Activated B cell treated with CpG ODN at 0.5 μM for 24 hours (primary cell): Measurements from ENCODE around the gene RRAD. TPM values are rescaled to one million over a fixed set of nuclear protein-coding genes. Genes with fewer than 3 reads are reported as not detected.

Experiments
- ATAC-seq: fragments of 200-7000 bp; cut with Tn5 transposase; one replicate; pipeline ENCODE4 v1.10.0; 2021; ENCODE audit warnings: low read depth, mild to moderate bottlenecking, moderate library complexity
- CTCF ChIA-PET: fragments of 350-600 bp; sonication (Branson Sonifier 250); formaldehyde crosslinking; loops from one replicate; lab custom pipeline; 2021; ENCODE audit warnings: antibody characterized with exemption; lab: Charles Lee
- POLR2A ChIA-PET: fragments of 350-600 bp; sonication (Branson Sonifier 250); formaldehyde crosslinking; loops from one replicate; lab custom pipeline; 2021; ENCODE audit warnings: antibody characterized with exemption; lab: Charles Lee
- DNase-seq: peaks from one replicate; pipeline ENCODE4 v3.0.0; 2022
- H3K27ac Mint-ChIP-seq: one replicate; pipeline ENCODE4 v1.8.0; 2020; ENCODE audit warnings: mixed read lengths
- H3K27me3 Mint-ChIP-seq: one replicate; pipeline ENCODE4 v1.8.0; 2021; ENCODE audit warnings: mixed read lengths
- H3K36me3 Mint-ChIP-seq: one replicate; pipeline ENCODE4 v1.8.0; 2021; ENCODE audit warnings: low read depth, mixed read lengths
- H3K4me1 Mint-ChIP-seq: one replicate; pipeline ENCODE4 v1.8.0; 2021; ENCODE audit warnings: mixed read lengths
- H3K4me3 Mint-ChIP-seq: one replicate; pipeline ENCODE4 v1.8.0; 2020; ENCODE audit warnings: mild to moderate bottlenecking, mixed read lengths
- H3K9me3 Mint-ChIP-seq: one replicate; pipeline ENCODE4 v1.8.0; 2020; ENCODE audit warnings: mixed read lengths
- CTCF ChIP-seq: fragments of 200-600 bp; IDR thresholded peaks from one replicate; pipeline ENCODE4 v1.8.0; 2022; ENCODE audit warnings: antibody characterized with exemption, mild to moderate bottlenecking
- intact Hi-C: fragments of 100-400 bp; cut with micrococcal nuclease; formaldehyde crosslinking; loops from one replicate; pipeline ENCODE4 v1.15.1; 2024
- total RNA-seq: library from RNA; stranded (reverse); gene quantifications from 2 replicates; pipeline ENCODE4 v1.2.3, GENCODE V29; 2022

RRAD gene
- total RNA-seq, 1 donor from 2014 or later = not detected

GRCh38 chr16:66874079-66874775 lies 51.1 kb downstream of the RRAD start:
- no peak for ATAC-seq
- Mint-ChIP-seq H3K27me3 (no peaks in the 10 kb centered on the region), H3K27ac (peak overlapping the region; percentile 59), H3K4me1 (peaks cover 15% of the 10 kb centered on the region), H3K9me3 (no peaks in the 10 kb centered on the region), H3K4me3 (no peak overlapping the region), H3K36me3 (no peaks in the 10 kb centered on the region)
- TF ChIP-seq CTCF = no peak
- POLR2A ChIA-PET = interaction anchor here (0.6 to 1.1 kb wide), 2 partner anchors 44 to 312 kb away, joined by 3 to 4 read pairs; partner anchors contain the start of gene NAE1
- DNase-seq = no peak
- intact Hi-C loops = no loop called here
- CTCF ChIA-PET = interaction anchor here (1.3 to 3.5 kb wide), 2 partner anchors 44 to 468 kb away, joined by 5 to 14 read pairs; partner anchors contain the start of gene NAE1

GRCh38 chr16:66873685-66874055 lies 51.7 kb downstream of the RRAD start:
- no peak overlapping the region for H3K27ac Mint-ChIP-seq
- no peak for ATAC-seq
- no peak for DNase-seq
- ChIA-PET POLR2A (interaction anchor here (0.6 to 1.0 kb wide), 3 partner anchors 43 to 660 kb away, joined by 5 to 6 read pairs (median 5); partner anchors contain the start of genes CIAO2B and NAE1), CTCF (interaction anchor here (1.0 to 3.5 kb wide), 8 partner anchors 11 to 468 kb away, joined by 3 to 17 read pairs (median 4); partner anchors contain the start of genes DYNC1LI2 and NAE1)
- H3K4me3 Mint-ChIP-seq = no peak overlapping the region
- TF ChIP-seq CTCF = no peak
- no peaks in the 10 kb centered on the region for H3K27me3 Mint-ChIP-seq
- no peaks in the 10 kb centered on the region for H3K9me3 Mint-ChIP-seq
- intact Hi-C loops = loop anchor here (1.0 to 2.0 kb wide), 3 partner anchors 43 to 123 kb away; partner anchors contain the start of genes CES2, CIAO2B, DYNC1LI2 and NAE1
- peaks cover 15% of the 10 kb centered on the region for H3K4me1 Mint-ChIP-seq
- no peaks in the 10 kb centered on the region for H3K36me3 Mint-ChIP-seq

GRCh38 chr16:66872943-66873684 lies 52.2 kb downstream of the RRAD start:
- ATAC-seq (peak; percentile 95), DNase-seq (peak; percentile 87)
- Mint-ChIP-seq H3K27ac (peak overlapping the region; percentile 76), H3K4me3 (peak overlapping the region; percentile 80), H3K27me3 (no peaks in the 10 kb centered on the region), H3K4me1 (peaks cover 15% of the 10 kb centered on the region), H3K9me3 (no peaks in the 10 kb centered on the region), H3K36me3 (no peaks in the 10 kb centered on the region)
- CTCF ChIA-PET = interaction anchor here (1.0 to 3.5 kb wide), 10 partner anchors 11 to 467 kb away, joined by 3 to 17 read pairs (median 4); partner anchors contain the start of genes DYNC1LI2 and NAE1
- POLR2A ChIA-PET = interaction anchor here (0.6 to 1.0 kb wide), 3 partner anchors 42 to 661 kb away, joined by 5 to 6 read pairs (median 5); partner anchors contain the start of genes CIAO2B and NAE1
- TF ChIP-seq CTCF = peak; percentile 51
- intact Hi-C loops = loop anchor here (1.0 to 2.0 kb wide), 3 partner anchors 43 to 122 kb away; partner anchors contain the start of genes CES2, CIAO2B, DYNC1LI2 and NAE1

GRCh38 chr16:66872559-66872942 lies 52.8 kb downstream of the RRAD start:
- Mint-ChIP-seq H3K27ac (no peak overlapping the region), H3K9me3 (no peaks in the 10 kb centered on the region), H3K27me3 (peaks cover 2% of the 10 kb centered on the region), H3K4me1 (peaks cover 15% of the 10 kb centered on the region), H3K36me3 (no peaks in the 10 kb centered on the region), H3K4me3 (peak overlapping the region; percentile 80)
- CTCF ChIA-PET = interaction anchor here (0.7 to 3.5 kb wide), 11 partner anchors 8 to 467 kb away, joined by 3 to 17 read pairs (median 4); partner anchors contain the start of genes DYNC1LI2, NAE1 and PDP2
- intact Hi-C loops = loop anchor here (2.0 kb wide), 2 partner anchors 62 to 122 kb away; partner anchors contain the start of genes CES2, CIAO2B and DYNC1LI2
- DNase-seq (no peak), ATAC-seq (no peak)
- POLR2A ChIA-PET = interaction anchor here (1.0 kb wide), 1 partner anchor 62 kb away, joined by 6 read pairs; the partner anchor contains the start of gene CIAO2B
- no peak for TF ChIP-seq CTCF
